COLO668 (cell line): ENCODE results near the gene TSPAN31.
"Not testable (repeated sequence)": the region's sequence is repeated elsewhere in the genome, so short reads cannot be mapped to it uniquely, and the experiment has no call there.

Experiments used
- DNase-seq: peaks from one replicate; lab custom pipeline; 2025; ENCODE audit not compliant: unreplicated experiment; lab: John Stamatoyannopoulos, UW

The TSPAN31 gene

GRCh38 chr12:57744777-57745484 is at the start of gene TSPAN31:
TSS of gene TSPAN31 (plus strand) at chr12:57745039. CDS start at chr12:57745155, 116 bp downstream.
- peak; percentile 90 for DNase-seq

- DNase-seq, result no peak
Measured at GRCh38 chr12:57695770-57696432, 48.9 kb upstream of the TSPAN31 start.

GRCh38 chr12:57697076-57697475 is 47.8 kb upstream of the TSPAN31 start:
- no peak for DNase-seq

GRCh38 chr12:57698414-57698813 is 46.4 kb upstream of the TSPAN31 start:
- DNase-seq, result no peak

- no peak for DNase-seq
Measured at GRCh38 chr12:57700317-57700716, 44.5 kb upstream of the TSPAN31 start.

- no peak for DNase-seq
Measured at GRCh38 chr12:57707250-57707649, 37.6 kb upstream of the TSPAN31 start.

GRCh38 chr12:57708296-57708695 is 36.5 kb upstream of the TSPAN31 start:
- DNase-seq, result no peak

- no peak for DNase-seq
Measured at GRCh38 chr12:57712701-57713100, 32.1 kb upstream of the TSPAN31 start.

GRCh38 chr12:57713209-57713608 is 31.6 kb upstream of the TSPAN31 start:
- DNase-seq, result no peak

GRCh38 chr12:57715036-57715748 is 29.6 kb upstream of the TSPAN31 start:
- not testable (repeated sequence) for DNase-seq

GRCh38 chr12:57715786-57716185 is 29.1 kb upstream of the TSPAN31 start:
- no peak for DNase-seq

- DNase-seq, result no peak
Measured at GRCh38 chr12:57716305-57716704, 28.5 kb upstream of the TSPAN31 start.

GRCh38 chr12:57717131-57717530 is 27.7 kb upstream of the TSPAN31 start:
- no peak for DNase-seq

- no peak for DNase-seq
Measured at GRCh38 chr12:57717846-57718640, 26.8 kb upstream of the TSPAN31 start.

GRCh38 chr12:57718641-57719528 is 26.0 kb upstream of the TSPAN31 start:
- no peak for DNase-seq

- no peak for DNase-seq
Measured at GRCh38 chr12:57719777-57720605, 24.8 kb upstream of the TSPAN31 start.

GRCh38 chr12:57720606-57721595 is 23.9 kb upstream of the TSPAN31 start:
- no peak for DNase-seq
